Duodenal mucosa (tissue), 2 donors: ENCODE data around the gene BMPR1B.
"Not testable (repeated sequence)": the region's sequence is repeated elsewhere in the genome, so short reads cannot be mapped to it uniquely, and the experiment has no call there.

ENCODE experiments used
- H3K27ac ChIP-seq: one replicate; pipeline ENCODE4 v1.7.0; 2013; ENCODE audit warnings: low read depth, low read length
- H3K27me3 ChIP-seq, 2 donors: one replicate each; pipeline ENCODE4 v1.7.0; 2013; ENCODE audit warnings: low read length in 2 of 2, control low read depth in 1 of 2; ENCODE audit not compliant: insufficient read depth in 2 of 2, control insufficient read depth in 1 of 2
- H3K36me3 ChIP-seq, 2 donors: one replicate each; pipeline ENCODE4 v1.7.0; 2013; ENCODE audit warnings: low read length in 2 of 2, control low read depth in 1 of 2; ENCODE audit not compliant: insufficient read depth in 2 of 2, control insufficient read depth in 1 of 2
- H3K4me1 ChIP-seq, 2 donors: one replicate each; pipeline ENCODE4 v1.7.0; 2013; ENCODE audit warnings: low read length in 2 of 2, control low read depth in 1 of 2; ENCODE audit not compliant: insufficient read depth in 2 of 2, control insufficient read depth in 1 of 2
- H3K4me3 ChIP-seq, 2 donors: one replicate each; pipeline ENCODE4 v1.7.0; 2013; ENCODE audit warnings: low read length in 2 of 2, low read depth in 1 of 2
- H3K9ac ChIP-seq, 2 donors: one replicate each; pipeline ENCODE4 v1.7.0; 2013; ENCODE audit warnings: low read length in 2 of 2, low read depth in 1 of 2
- H3K9me3 ChIP-seq, 2 donors: one replicate each; pipeline ENCODE4 v1.7.0; 2013; ENCODE audit warnings: low read length in 2 of 2, control low read depth in 1 of 2; ENCODE audit not compliant: control insufficient read depth in 1 of 2

BMPR1B gene

GRCh38 chr4:95129031-95129430 lies 371.3 kb downstream of the BMPR1B start:
- Histone ChIP-seq H3K27ac (no peak overlapping the region), H3K9me3 (no peaks in the 10 kb centered on the region), H3K27me3 (no peaks in the 10 kb centered on the region), H3K4me3 (no peak overlapping the region), H3K4me1 (no peaks in the 10 kb centered on the region), H3K36me3 (no peaks in the 10 kb centered on the region), H3K9ac (no peak overlapping the region)

DNA sequence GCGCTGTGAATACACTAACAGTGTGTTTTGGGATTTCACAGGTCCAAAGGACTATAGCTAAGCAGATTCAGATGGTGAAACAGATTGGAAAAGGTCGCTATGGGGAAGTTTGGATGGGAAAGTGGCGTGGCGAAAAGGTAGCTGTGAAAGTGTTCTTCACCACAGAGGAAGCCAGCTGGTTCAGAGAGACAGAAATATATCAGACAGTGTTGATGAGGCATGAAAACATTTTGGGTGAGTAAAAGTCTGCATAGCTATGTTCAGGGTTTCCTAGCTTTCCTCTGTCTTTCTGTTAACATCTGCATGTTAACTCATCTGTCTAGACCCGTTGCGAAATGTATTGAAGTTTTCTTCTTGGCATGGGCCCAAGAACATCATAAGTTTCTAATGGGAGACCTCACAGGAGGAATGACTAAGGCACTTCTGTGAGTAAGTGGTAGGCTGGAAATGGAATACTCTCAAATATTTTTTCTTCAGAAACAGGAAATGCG lies 372.1 kb downstream of the BMPR1B start:
- no peaks in the 10 kb centered on the region for H3K27me3 ChIP-seq
- H3K27ac ChIP-seq = no peak overlapping the region
- no peak overlapping the region for H3K4me3 ChIP-seq
- no peaks in the 10 kb centered on the region for H3K9me3 ChIP-seq
- H3K9ac ChIP-seq = no peak overlapping the region
- no peaks in the 10 kb centered on the region for H3K36me3 ChIP-seq
- no peaks in the 10 kb centered on the region for H3K4me1 ChIP-seq

DNA sequence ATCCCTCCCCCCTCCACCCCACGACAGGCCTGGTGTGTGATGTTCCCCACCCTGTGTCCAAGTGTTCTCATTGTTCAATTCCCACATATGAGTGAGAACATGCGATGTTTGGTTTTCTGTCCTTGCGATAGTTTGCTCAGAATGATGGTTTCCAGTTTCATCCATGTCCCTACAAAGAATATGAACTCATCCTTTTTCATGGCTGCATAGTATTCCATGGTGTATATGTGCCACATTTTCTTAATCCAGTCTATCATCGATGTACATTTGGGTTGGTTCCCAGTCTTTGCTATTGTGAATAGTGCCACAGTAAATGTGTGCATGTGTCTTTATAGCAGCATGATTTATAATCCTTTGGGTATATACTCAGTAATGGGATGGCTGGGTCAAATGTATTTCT lies 376.3 kb downstream of the BMPR1B start:
- not testable (repeated sequence) for H3K4me1 ChIP-seq

GRCh38 chr4:95139424-95139823 lies 381.7 kb downstream of the BMPR1B start:
- not testable (repeated sequence) for H3K9me3 ChIP-seq, H3K4me3 ChIP-seq, H3K36me3 ChIP-seq, H3K9ac ChIP-seq, H3K27ac ChIP-seq, H3K27me3 ChIP-seq, H3K4me1 ChIP-seq

More for the DNA sequence above, 376.3 kb downstream of the BMPR1B start:
- not testable (repeated sequence) for H3K9me3 ChIP-seq, H3K4me3 ChIP-seq, H3K27me3 ChIP-seq, H3K9ac ChIP-seq, H3K36me3 ChIP-seq, H3K27ac ChIP-seq

GRCh38 chr4:95141361-95141760 lies 383.6 kb downstream of the BMPR1B start:
- Histone ChIP-seq H3K27ac (no peak overlapping the region), H3K4me3 (no peak overlapping the region), H3K4me1 (no peaks in the 10 kb centered on the region), H3K27me3 (peaks cover 0 to 5% of the 10 kb centered on the region in 2 donors), H3K9ac (no peak overlapping the region), H3K9me3 (peaks cover 0 to 6% of the 10 kb centered on the region in 2 donors), H3K36me3 (no peaks in the 10 kb centered on the region)

DNA sequence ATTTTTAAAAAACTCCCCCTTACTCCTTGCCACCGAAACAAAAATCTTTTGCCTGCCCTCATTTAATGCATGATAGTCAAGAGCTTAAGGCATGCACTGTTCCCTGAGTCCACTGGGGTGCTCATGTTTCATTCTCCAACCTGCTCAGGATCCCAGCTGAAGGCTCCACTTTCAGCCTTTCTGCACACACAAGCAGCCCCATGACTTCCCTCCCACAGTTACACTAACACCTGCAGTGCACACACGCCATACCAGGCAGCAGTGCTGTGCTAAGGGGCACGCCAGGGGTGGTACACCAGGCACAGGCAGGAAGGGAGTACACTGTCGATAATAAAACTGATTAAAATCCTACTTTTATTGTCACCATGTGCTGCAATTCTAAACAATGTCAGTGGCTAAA lies 385.2 kb downstream of the BMPR1B start:
- peaks cover 0 to 5% of the 10 kb centered on the region in 2 donors for H3K27me3 ChIP-seq

DNA sequence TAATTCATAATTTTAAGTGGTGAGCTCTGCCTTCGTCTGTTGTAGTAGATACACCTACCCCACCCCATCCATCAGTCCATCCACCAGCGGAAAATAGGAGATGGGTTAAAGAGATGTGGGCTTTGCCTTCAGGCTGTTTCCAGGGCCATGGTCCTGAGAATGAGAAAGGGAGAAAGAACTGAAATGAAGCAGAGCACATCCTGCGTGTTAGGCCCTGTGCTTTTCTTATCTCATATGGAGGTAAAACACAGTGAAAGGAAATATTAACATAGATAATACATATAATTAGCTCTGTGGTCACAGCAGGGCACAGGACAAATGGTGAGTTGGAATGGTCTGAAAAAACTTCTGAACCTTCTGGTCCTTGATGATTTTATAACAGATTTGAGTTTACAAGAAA lies 393.5 kb downstream of the BMPR1B start:
- no peak overlapping the region for H3K27ac ChIP-seq
- H3K4me1 ChIP-seq = no peaks in the 10 kb centered on the region
- no peak overlapping the region for H3K9ac ChIP-seq
- H3K36me3 ChIP-seq = no peaks in the 10 kb centered on the region
- no peak overlapping the region for H3K4me3 ChIP-seq
- no peaks in the 10 kb centered on the region for H3K9me3 ChIP-seq
- no peaks in the 10 kb centered on the region for H3K27me3 ChIP-seq

More for the DNA sequence above, 385.2 kb downstream of the BMPR1B start:
- no peak overlapping the region for H3K27ac ChIP-seq
- no peaks in the 10 kb centered on the region for H3K36me3 ChIP-seq
- H3K9ac ChIP-seq = no peak overlapping the region
- peaks cover 0 to 6% of the 10 kb centered on the region in 2 donors for H3K9me3 ChIP-seq
- no peak overlapping the region for H3K4me3 ChIP-seq
- no peaks in the 10 kb centered on the region for H3K4me1 ChIP-seq

- H3K27ac ChIP-seq = no peak overlapping the region
- no peaks in the 10 kb centered on the region for H3K36me3 ChIP-seq
- no peaks in the 10 kb centered on the region for H3K9me3 ChIP-seq
- H3K4me3 ChIP-seq = no peak overlapping the region
- H3K27me3 ChIP-seq = no peaks in the 10 kb centered on the region
- H3K4me1 ChIP-seq = no peaks in the 10 kb centered on the region
- H3K9ac ChIP-seq = no peak overlapping the region
These were observed 395.4 kb downstream of the BMPR1B start for GRCh38 chr4:95153182-95153581.

DNA sequence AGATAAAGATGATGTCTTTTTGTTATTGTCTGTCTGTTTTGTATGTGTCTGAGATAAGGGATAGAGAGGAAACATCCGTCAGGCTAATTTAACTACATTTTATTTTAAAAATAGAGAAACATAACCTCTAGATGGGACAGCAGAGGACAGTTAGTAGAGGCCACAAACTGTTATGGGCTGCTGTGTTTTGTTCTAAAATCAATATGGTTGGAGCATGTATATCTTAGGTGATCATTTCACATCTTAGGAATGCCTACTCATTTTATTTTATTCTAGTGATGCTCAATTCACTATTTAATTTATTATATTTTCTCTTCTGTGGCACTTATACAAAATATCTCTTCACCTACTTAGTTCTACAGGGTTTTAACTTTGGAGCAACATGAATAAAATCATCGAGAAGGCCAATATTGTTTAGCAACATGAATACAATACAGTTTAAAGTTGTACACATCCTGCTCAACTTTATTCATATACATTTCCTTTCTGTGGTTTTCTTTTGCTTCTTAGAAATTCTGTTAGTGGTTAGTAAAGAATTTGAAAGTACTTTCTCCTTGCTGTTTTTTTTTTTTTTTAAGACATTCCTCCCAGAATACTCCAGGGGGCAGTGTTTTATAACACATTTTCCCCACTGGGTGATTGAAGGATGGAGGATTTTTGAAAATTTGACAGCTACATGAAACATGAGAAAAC lies 398.1 kb downstream of the BMPR1B start:
- Histone ChIP-seq H3K9ac (no peak overlapping the region), H3K4me1 (no peaks in the 10 kb centered on the region), H3K9me3 (no peaks in the 10 kb centered on the region), H3K27me3 (no peaks in the 10 kb centered on the region), H3K4me3 (no peak overlapping the region), H3K27ac (no peak overlapping the region), H3K36me3 (no peaks in the 10 kb centered on the region)

DNA sequence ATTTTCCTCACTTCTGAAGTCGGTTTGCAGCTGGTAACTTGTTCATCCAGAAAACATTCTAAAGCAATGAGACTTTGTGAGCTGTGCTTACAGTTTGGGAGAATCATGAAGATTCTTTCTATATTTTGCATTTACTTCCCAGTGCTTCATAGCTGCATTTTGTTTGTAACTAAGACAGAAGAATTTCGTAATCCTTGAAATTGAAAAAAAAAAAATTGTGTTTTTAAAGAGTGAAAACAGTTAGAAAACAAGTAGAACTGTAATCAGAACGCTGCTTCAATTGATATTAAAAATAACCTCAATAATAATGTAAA lies 398.7 kb downstream of the BMPR1B start:
- Histone ChIP-seq H3K4me1 (no peaks in the 10 kb centered on the region), H3K4me3 (no peak overlapping the region), H3K27ac (no peak overlapping the region), H3K9ac (no peak overlapping the region), H3K9me3 (no peaks in the 10 kb centered on the region), H3K27me3 (no peaks in the 10 kb centered on the region), H3K36me3 (no peaks in the 10 kb centered on the region)

GRCh38 chr4:95157596-95157995 lies 399.8 kb downstream of the BMPR1B start:
- H3K4me3 ChIP-seq = no peak overlapping the region
- H3K36me3 ChIP-seq = no peaks in the 10 kb centered on the region
- no peaks in the 10 kb centered on the region for H3K27me3 ChIP-seq
- no peaks in the 10 kb centered on the region for H3K9me3 ChIP-seq
- H3K27ac ChIP-seq = no peak overlapping the region
- H3K9ac ChIP-seq = no peak overlapping the region
- H3K4me1 ChIP-seq = no peaks in the 10 kb centered on the region
